GM19023 (cell line): ENCODE results near the gene MAN1A1.
"Not testable (repeated sequence)": the region's sequence is repeated elsewhere in the genome, so short reads cannot be mapped to it uniquely, and the experiment has no call there.

Experiments
- ATAC-seq: cut with Tn5 transposase; IDR thresholded peaks from one replicate; pipeline ENCODE4 v1.9.1; 2021; ENCODE audit warnings: mild to moderate bottlenecking, moderate library complexity; ENCODE audit not compliant: unreplicated experiment

MAN1A1 gene

GRCh38 chr6:119349361-119350201, at the start of gene MAN1A1:
Gene MAN1A1, minus strand, starts transcription at chr6:119349761. Its CDS starts 696 bp downstream, at chr6:119349065.
- ATAC-seq: peak; percentile 79

GRCh38 chr6:119395192-119395591, 45.6 kb upstream of the MAN1A1 start:
- ATAC-seq: no peak

GRCh38 chr6:119390247-119390793, 40.8 kb upstream of the MAN1A1 start:
- no peak for ATAC-seq

- ATAC-seq: no peak
Measured at GRCh38 chr6:119385994-119386393, 36.4 kb upstream of the MAN1A1 start.

- no peak for ATAC-seq
Measured at GRCh38 chr6:119384444-119384843, 34.9 kb upstream of the MAN1A1 start.

- no peak for ATAC-seq
Measured at GRCh38 chr6:119379809-119380208, 30.2 kb upstream of the MAN1A1 start.

GRCh38 chr6:119377043-119377442, 27.5 kb upstream of the MAN1A1 start:
- not testable (repeated sequence) for ATAC-seq

- no peak for ATAC-seq
Measured at GRCh38 chr6:119370080-119370479, 20.5 kb upstream of the MAN1A1 start.

- ATAC-seq: no peak
Measured at GRCh38 chr6:119368921-119369320, 19.4 kb upstream of the MAN1A1 start.

- no peak for ATAC-seq
Measured at GRCh38 chr6:119361209-119361608, 11.6 kb upstream of the MAN1A1 start.

- no peak for ATAC-seq
Measured at GRCh38 chr6:119360262-119360915, 10.8 kb upstream of the MAN1A1 start.

GRCh38 chr6:119355890-119356289, 6.3 kb upstream of the MAN1A1 start:
- ATAC-seq: no peak

- ATAC-seq: no peak
Measured at GRCh38 chr6:119355157-119355556, 5.6 kb upstream of the MAN1A1 start.

- no peak for ATAC-seq
Measured at GRCh38 chr6:119353696-119354095, 4.1 kb upstream of the MAN1A1 start.

- ATAC-seq: no peak
Measured at GRCh38 chr6:119352001-119352400, 2.4 kb upstream of the MAN1A1 start.

GRCh38 chr6:119350952-119351372, 1.4 kb upstream of the MAN1A1 start:
- no peak for ATAC-seq

- peak; percentile 6 for ATAC-seq
Measured at GRCh38 chr6:119350202-119350951, 816 bp upstream of the MAN1A1 start.

- peak; percentile 14 for ATAC-seq
Measured at GRCh38 chr6:119348748-119349360, 707 bp downstream of the MAN1A1 start.

GRCh38 chr6:119348096-119348747, 1.3 kb downstream of the MAN1A1 start:
- ATAC-seq: peak; percentile 14

- ATAC-seq: peak; percentile 14
Measured at GRCh38 chr6:119347466-119348095, 2.0 kb downstream of the MAN1A1 start.
